CMK (cell line): ENCODE data around the gene ISCA1.

ENCODE experiments used
- DNase-seq: peaks from one replicate; pipeline ENCODE4 v3.0.0-alpha.2; 2010; ENCODE audit warnings: low read depth

Gene ISCA1

GRCh38 chr9:86285261-86285660 is 2.9 kb upstream of the ISCA1 start:
- DNase-seq: peak; percentile 35

- DNase-seq: no peak
These were observed 719 bp upstream of the ISCA1 start for GRCh38 chr9:86282979-86283535.

GRCh38 chr9:86281593-86282076 is 703 bp downstream of the ISCA1 start:
- no peak for DNase-seq

- DNase-seq: no peak
These were observed 1.8 kb downstream of the ISCA1 start for GRCh38 chr9:86280580-86280979.

GRCh38 chr9:86279839-86280238 is 2.5 kb downstream of the ISCA1 start:
- no peak for DNase-seq

- DNase-seq: no peak
These were observed 5.3 kb downstream of the ISCA1 start for GRCh38 chr9:86277072-86277471.

- DNase-seq: no peak
These were observed 6.4 kb downstream of the ISCA1 start for GRCh38 chr9:86275962-86276361.

GRCh38 chr9:86274821-86275643 is 7.3 kb downstream of the ISCA1 start:
- DNase-seq: no peak

GRCh38 chr9:86272221-86272620 is 10.1 kb downstream of the ISCA1 start:
- DNase-seq: no peak

- no peak for DNase-seq
These were observed 18.5 kb downstream of the ISCA1 start for GRCh38 chr9:86263876-86264275.

GRCh38 chr9:86262492-86262891 is 19.8 kb downstream of the ISCA1 start:
- DNase-seq: no peak

- no peak for DNase-seq
These were observed 22.8 kb downstream of the ISCA1 start, which contains the start of gene C9orf153 for GRCh38 chr9:86259557-86259956. Gene C9orf153, minus strand, starts transcription at chr9:86259657. Its CDS starts 30,054 bp downstream, at chr9:86229603.

GRCh38 chr9:86257391-86257790 is 24.9 kb downstream of the ISCA1 start:
- DNase-seq: no peak

GRCh38 chr9:86256653-86257052 is 25.7 kb downstream of the ISCA1 start:
- DNase-seq: no peak

- no peak for DNase-seq
These were observed 28.8 kb downstream of the ISCA1 start for GRCh38 chr9:86253577-86253976.

- no peak for DNase-seq
These were observed 29.5 kb downstream of the ISCA1 start for GRCh38 chr9:86252870-86253269.

- no peak for DNase-seq
These were observed 32.2 kb downstream of the ISCA1 start for GRCh38 chr9:86250123-86250522.

GRCh38 chr9:86248746-86249145 is 33.6 kb downstream of the ISCA1 start:
- no peak for DNase-seq

GRCh38 chr9:86246752-86247161 is 35.6 kb downstream of the ISCA1 start:
- DNase-seq: no peak

GRCh38 chr9:86242071-86242470 is 40.3 kb downstream of the ISCA1 start:
- DNase-seq: no peak

- DNase-seq: no peak
These were observed 41.1 kb downstream of the ISCA1 start for GRCh38 chr9:86241216-86241615.

GRCh38 chr9:86238861-86239770 is 43.2 kb downstream of the ISCA1 start:
- DNase-seq: no peak
